CD4-positive, alpha-beta T cell treated with Interleukin-15 for 1 hour (primary cell): ENCODE results near the gene TK2.
A peak's percentile ranks its signal among the peaks of the same experiment; 100 is the strongest.
"Not testable (repeated sequence)": the region's sequence is repeated elsewhere in the genome, so short reads cannot be mapped to it uniquely, and the experiment has no call there.

Source experiments
- DNase-seq: peaks from one replicate; pipeline ENCODE4 v3.0.0-alpha.2; 2020

TK2 gene

GRCh38 chr16:66517586-66518263 lies 32.2 kb downstream of the TK2 start:
- DNase-seq, result no peak

- peak; percentile 95 for DNase-seq
Measured at GRCh38 chr16:66516808-66517585, 32.9 kb downstream of the TK2 start.

GRCh38 chr16:66516509-66516807 lies 33.5 kb downstream of the TK2 start:
- DNase-seq, result no peak

- peak; percentile 46 for DNase-seq
Measured at GRCh38 chr16:66515596-66516508, 34.1 kb downstream of the TK2 start.

GRCh38 chr16:66514980-66515595 lies 34.8 kb downstream of the TK2 start:
- DNase-seq, result not testable (repeated sequence)

GRCh38 chr16:66514391-66514790 lies 35.5 kb downstream of the TK2 start:
- DNase-seq, result not testable (repeated sequence)

GRCh38 chr16:66513111-66513723 lies 36.7 kb downstream of the TK2 start:
- DNase-seq, result no peak

GRCh38 chr16:66512272-66513110 lies 37.4 kb downstream of the TK2 start:
- DNase-seq, result no peak

- DNase-seq, result no peak
Measured at GRCh38 chr16:66511602-66512271, 38.2 kb downstream of the TK2 start.

- DNase-seq, result no peak
Measured at GRCh38 chr16:66510711-66511601, 39.0 kb downstream of the TK2 start.

- DNase-seq, result no peak
Measured at GRCh38 chr16:66510298-66510697, 39.6 kb downstream of the TK2 start.

- no peak for DNase-seq
Measured at GRCh38 chr16:66509576-66509975, 40.3 kb downstream of the TK2 start.

- DNase-seq, result no peak
Measured at GRCh38 chr16:66508914-66509496, 40.9 kb downstream of the TK2 start.

GRCh38 chr16:66508248-66508913 lies 41.5 kb downstream of the TK2 start:
- no peak for DNase-seq

GRCh38 chr16:66507731-66508239 lies 42.1 kb downstream of the TK2 start:
- no peak for DNase-seq

- DNase-seq, result no peak
Measured at GRCh38 chr16:66503612-66504011, 46.3 kb downstream of the TK2 start.

- DNase-seq, result no peak
Measured at GRCh38 chr16:66503030-66503429, 46.9 kb downstream of the TK2 start.

GRCh38 chr16:66502020-66502913 lies 47.7 kb downstream of the TK2 start:
- no peak for DNase-seq
